Heart right ventricle (tissue), 16 donors: ENCODE measurements around the gene CCDC124. TPM values are rescaled to one million over a fixed set of nuclear protein-coding genes. Genes with fewer than 3 reads are reported as not detected.

Experiments used
- ATAC-seq, 8 donors: fragments of 200-7000 bp; cut with Tn5 transposase; one replicate each; pipeline ENCODE4 v1.9.1; 2020; ENCODE audit warnings: mild to moderate bottlenecking in 8 of 8, moderate library complexity in 8 of 8, moderate number of reproducible peaks in 1 of 8
- DNase-seq, 2 donors: peaks; one replicate each; pipeline ENCODE4 v3.0.0-alpha.2; 2020
- H3K27ac ChIP-seq, 10 donors: fragments of 200-600 bp; sonication (generic) in 2 of 10; one replicate each; pipeline versions ENCODE4 v1.5.0 to v1.8.0; 2020 to 2022; ENCODE audit warnings: mild to moderate bottlenecking in 3 of 10
- H3K27me3 ChIP-seq, 7 donors: fragments of 200-600 bp; one replicate each; pipeline ENCODE4 v1.8.0; 2021 to 2022; ENCODE audit warnings: mild to moderate bottlenecking in 2 of 7
- H3K36me3 ChIP-seq, 9 donors: fragments of 200-600 bp; sonication (generic) in 1 of 9; one replicate each; pipeline versions ENCODE4 v1.5.0 to v1.8.0; 2020 to 2022; ENCODE audit warnings: mild to moderate bottlenecking in 2 of 9
- H3K4me1 ChIP-seq, 9 donors: fragments of 200-600 bp; sonication (generic) in 1 of 9; one replicate each; pipeline versions ENCODE4 v1.5.0 to v1.8.0; 2020 to 2022; ENCODE audit warnings: mild to moderate bottlenecking in 4 of 9
- H3K4me3 ChIP-seq, 10 donors: fragments of 200-600 bp; sonication (generic) in 2 of 10; one replicate each; pipeline versions ENCODE4 v1.5.0 to v1.8.0; 2020 to 2022; ENCODE audit warnings: mild to moderate bottlenecking in 7 of 10, moderate library complexity in 2 of 10
- H3K9me3 ChIP-seq, 11 donors: fragments of 200-600 bp in 10 of 11; sonication (generic) in 2 of 11; one replicate each; pipeline versions ENCODE4 v1.5.0 to v1.8.0; 2013 to 2022; ENCODE audit warnings: mild to moderate bottlenecking in 2 of 11, control low read depth in 1 of 11, moderate library complexity in 1 of 11
- CTCF ChIP-seq, 9 donors: fragments of 200-600 bp; sonication (generic) in 2 of 9; IDR thresholded peaks; one replicate each; pipeline versions ENCODE4 v1.5.0 to v1.8.0; 2021 to 2022; ENCODE audit warnings: antibody characterized with exemption in 9 of 9, mild to moderate bottlenecking in 5 of 9, moderate library complexity in 1 of 9
- WGBS, 2 donors: extraction: QIAGEN DNeasy Blood & Tissue Kit; methylation state at CpG; one replicate each; pipeline ENCODE4 v1.1.7; 2013; ENCODE audit warnings: inconsistent platforms in 1 of 2; 5-methylcytosine and 5-hydroxymethylcytosine counted together
- intact Hi-C, 10 donors: fragments of 100-400 bp; cut with DNase I; formaldehyde crosslinking; loops; one replicate each; pipeline versions ENCODE4 v1.11.1 to v1.14.2; 2022
- polyA plus RNA-seq, 2 donors: library from polyadenylated mRNA; stranded (reverse); fragments of 200-250 nt; gene quantifications; one replicate each; pipeline ENCODE4 v1.2.3, GENCODE V29; 2013
- total RNA-seq, 10 donors: library from RNA; stranded (reverse); fragmentation: NEBNext Ultra II Directional in 3 of 10; extraction: Animal tissue kit (Norgen Biotek cat#: 25700) in 3 of 10; gene quantifications; one replicate each; pipeline versions ENCODE4 v1.2.1 to v1.2.4, GENCODE V29; 2021 to 2023
- donor health status: Arrhythmogenic right ventricular cardiomyopathy.
- donor health status: ischemic (EF 13 %, LVEDD 7.1; RV severe dilation, severe dysfunction).
- donor health status: healthy with polysubstance abuse.
- donor health status: DM: no; HTN: yes; CAD: no.
- donor health status: DM: no; HTN: no; CAD: no.
- donor health status: ischemic (EF 25% LVEDD 6.9; RV normal size, moderate dysfunction).
- donor health status: ischemic (EF 25% LVEDD 5.7; RV mildly dilated, moderate dysfunction).
- donor health status: healthy.
- donor health status: DM: yes; HTN: yes; CAD: no.
- donor health status: Ischemic cardiomyopathy.
- donor health status: ischemic (EF 35%, LVEDD 5.7; RV mildly dilated, moderate dysfunction).
- donor health status: nonischemic (EF 11% LVEDD 7.7; RV severe dilation, severe dysfunction).
- donor health status: DM: yes; HTN: yes; CAD: no.
- donor health status: PGD.
- donor health status: ischemic (EF 29% LVEDD 5.4; RV normal size, mild dysfunction).
- donor health status: nonischemic (EF 23%, LVEDD 6.1; RV moderate dilation, normal function).

The CCDC124 gene
- total and polyA plus RNA-seq, 12 donors = 52.0 to 240 (median 66.2) TPM

GRCh38 chr19:17953316-17953801 lies 20.5 kb downstream of the CCDC124 start:
- no peak for DNase-seq
- no peak for ATAC-seq
- TF ChIP-seq CTCF (IDR thresholded peaks at IDR 0.05) = no peak
- 53 to 58% methylated on average over 7 of the region's 7 CpGs for WGBS, 2 donors
- H3K27me3 ChIP-seq = peaks cover 29 to 97% (median 91%) of the 10 kb centered on the region in 7 donors
- H3K36me3 ChIP-seq = no peaks in the 10 kb centered on the region
- no peaks in the 10 kb centered on the region for H3K9me3 ChIP-seq
- intact Hi-C loops = no loop called here
- no peak overlapping the region for H3K4me3 ChIP-seq
- peaks cover 25 to 46% (median 42%) of the 10 kb centered on the region in 9 donors for H3K4me1 ChIP-seq
- no peak overlapping the region for H3K27ac ChIP-seq

DNA sequence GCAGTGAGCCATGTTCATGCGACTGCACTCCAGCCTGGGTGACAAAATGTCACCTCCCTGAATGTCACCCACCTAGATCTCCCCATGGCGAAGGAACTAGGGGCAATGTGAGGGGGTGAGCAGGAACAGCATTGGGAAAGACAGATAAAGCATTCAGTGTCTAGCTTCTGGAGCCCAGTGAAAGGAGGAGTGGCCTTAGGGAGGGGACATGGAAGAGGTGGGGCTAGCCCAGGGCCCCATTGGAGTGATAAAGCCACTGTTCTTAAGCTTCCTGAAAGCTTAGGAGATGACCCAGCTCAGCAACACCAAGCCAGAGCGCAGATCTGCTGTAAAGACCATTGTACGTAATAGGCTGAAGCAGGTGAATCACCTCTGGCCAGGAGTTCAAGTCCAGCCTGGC lies 21.1 kb downstream of the CCDC124 start:
- TF ChIP-seq CTCF (IDR thresholded peaks at IDR 0.05) = no peak

DNA sequence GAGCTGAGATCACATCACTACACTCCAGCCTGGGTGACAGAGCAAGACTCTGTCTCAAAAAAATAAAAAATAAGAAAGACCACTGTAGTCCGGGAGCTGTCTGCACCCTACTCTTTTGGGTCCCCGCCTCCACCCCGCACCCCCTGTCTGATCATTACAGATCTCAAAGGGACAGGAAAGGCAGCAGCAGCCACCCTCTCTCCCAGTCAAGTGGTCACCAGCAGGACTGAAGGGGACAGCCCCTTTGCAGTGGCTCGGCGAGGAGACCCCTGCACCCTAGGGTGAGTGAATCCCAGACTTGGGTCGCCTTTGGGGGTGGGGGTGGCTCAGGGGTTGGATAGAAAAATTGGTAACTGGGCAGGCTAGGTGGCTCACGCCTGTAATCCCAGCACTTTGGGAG lies 21.6 kb downstream of the CCDC124 start:
- H3K36me3 ChIP-seq = no peaks in the 10 kb centered on the region
- H3K27me3 ChIP-seq = peaks cover 29 to 96% (median 86%) of the 10 kb centered on the region in 7 donors
- no peak for ATAC-seq
- WGBS, 2 donors = 86% methylated on average over 7 of the region's 7 CpGs
- TF ChIP-seq CTCF (IDR thresholded peaks at IDR 0.05) = no peak
- no peak overlapping the region for H3K4me3 ChIP-seq
- no peak for DNase-seq
- intact Hi-C loops = no loop called here
- no peak overlapping the region for H3K27ac ChIP-seq
- H3K4me1 ChIP-seq = peaks cover 21 to 36% (median 32%) of the 10 kb centered on the region in 9 donors
- no peaks in the 10 kb centered on the region for H3K9me3 ChIP-seq

More for the DNA sequence above, 21.1 kb downstream of the CCDC124 start:
- Histone ChIP-seq H3K36me3 (no peaks in the 10 kb centered on the region), H3K27me3 (peaks cover 29 to 96% (median 90%) of the 10 kb centered on the region in 7 donors), H3K4me1 (peaks cover 25 to 41% (median 37%) of the 10 kb centered on the region in 9 donors), H3K9me3 (no peaks in the 10 kb centered on the region), H3K27ac (no peak overlapping the region), H3K4me3 (no peak overlapping the region)
- intact Hi-C loops = no loop called here
- ATAC-seq (no peak), DNase-seq (no peak)
- WGBS, 2 donors = 49 to 55% methylated on average over 4 of the region's 4 CpGs

DNA sequence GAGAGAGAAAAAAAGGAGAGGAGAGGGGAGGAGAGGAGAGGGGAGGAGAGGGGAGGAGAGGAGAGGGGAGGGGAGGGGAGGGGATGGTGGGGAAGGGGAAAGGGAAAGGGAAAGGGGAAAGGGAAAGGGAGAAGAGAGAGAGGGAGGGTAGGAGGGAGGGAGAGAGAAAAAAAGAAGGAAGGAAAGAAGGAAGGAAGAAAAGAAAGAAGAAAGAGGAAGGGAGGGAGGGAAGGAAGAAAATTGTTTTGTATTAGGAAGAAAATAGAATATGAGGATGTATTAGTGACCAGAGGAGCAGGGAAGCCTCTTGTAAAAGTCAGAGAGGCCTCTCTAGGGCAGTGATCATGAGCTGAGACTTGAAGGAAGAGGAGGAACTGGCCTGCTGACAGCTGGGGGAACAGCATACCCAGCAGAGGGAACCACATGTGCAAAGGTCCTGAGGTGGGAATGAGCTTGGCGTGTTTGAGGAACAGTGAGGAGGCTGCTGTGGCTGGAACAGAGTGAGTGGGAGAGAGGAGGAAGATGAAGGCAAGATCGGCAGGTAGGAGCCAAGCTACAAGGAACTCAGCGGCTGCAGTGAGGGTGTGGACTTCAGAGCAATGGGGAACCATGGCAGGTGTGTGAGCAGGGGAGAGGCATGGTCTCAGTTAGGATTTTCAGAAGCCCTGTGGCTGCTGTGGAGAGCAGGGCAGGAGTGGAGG lies 24.5 kb downstream of the CCDC124 start:
- peaks cover 0 to 9% (median 5%) of the 10 kb centered on the region in 9 donors for H3K4me1 ChIP-seq
- intact Hi-C loops = no loop called here
- no peaks in the 10 kb centered on the region for H3K36me3 ChIP-seq
- ATAC-seq (no peak), DNase-seq (no peak)
- H3K27ac ChIP-seq = no peak overlapping the region
- no peaks in the 10 kb centered on the region for H3K9me3 ChIP-seq
- H3K4me3 ChIP-seq = no peak overlapping the region
- no peak for TF ChIP-seq CTCF (IDR thresholded peaks at IDR 0.05)
- peaks cover 17 to 89% (median 73%) of the 10 kb centered on the region in 7 donors for H3K27me3 ChIP-seq
- 76 to 85% methylated on average over 3 of the region's 3 CpGs for WGBS, 2 donors
